CD4-positive, alpha-beta T cell treated with Interleukin-1 beta for 1 hour (primary cell): ENCODE measurements around the gene TMEM143.

Experiments used
- DNase-seq, 2 donors: peaks; one replicate each; pipeline ENCODE4 v3.0.0-alpha.2; 2020 to 2022

TMEM143 gene

GRCh38 chr19:48290771-48291488 is 72.8 kb downstream of the TMEM143 start:
- peak; percentile 52 to 56 for DNase-seq

GRCh38 chr19:48290401-48290770 is 73.4 kb downstream of the TMEM143 start:
- DNase-seq: no peak

GRCh38 chr19:48287748-48288147 is 76.0 kb downstream of the TMEM143 start:
- no peak for DNase-seq

- no peak for DNase-seq
These were observed 78.8 kb downstream of the TMEM143 start for GRCh38 chr19:48284896-48285295.

- DNase-seq: no peak
These were observed 79.8 kb downstream of the TMEM143 start for GRCh38 chr19:48283908-48284307.
